SJSA1 (cell line): ENCODE results near the gene IGFBPL1. TPM values are rescaled to one million over a fixed set of nuclear protein-coding genes. Genes with fewer than 3 reads are reported as not detected.

Source experiments
- DNase-seq, 2 experiments: peaks; one replicate each; pipeline ENCODE4 v3.0.0-alpha.2; 2015 to 2020; ENCODE audit warnings: low spot score in 2 of 2, low read depth in 1 of 2
- H3K27ac ChIP-seq: fragments of 250-450 bp; sonication (Bioruptor Pico); 2 replicates; pipeline ENCODE4 v1.5.1; 2020; ENCODE audit warnings: mild to moderate bottlenecking, moderate library complexity
- H3K27me3 ChIP-seq: fragments of 250-450 bp; sonication (Bioruptor Pico); replicated peaks from 2 replicates; pipeline ENCODE4 v1.5.1; 2020; ENCODE audit warnings: mild to moderate bottlenecking, moderate library complexity
- H3K36me3 ChIP-seq: fragments of 250-450 bp; sonication (Bioruptor Pico); 2 replicates; pipeline ENCODE4 v1.5.1; 2020; ENCODE audit warnings: mild to moderate bottlenecking
- H3K4me1 ChIP-seq: fragments of 250-450 bp; sonication (Bioruptor Pico); replicated peaks from 2 replicates; pipeline ENCODE4 v1.6.1; 2021; ENCODE audit warnings: mild to moderate bottlenecking
- H3K4me3 ChIP-seq: fragments of 250-450 bp; sonication (Bioruptor Pico); 2 replicates; pipeline ENCODE4 v1.5.1; 2020; ENCODE audit warnings: mild to moderate bottlenecking
- H3K9me3 ChIP-seq: fragments of 250-450 bp; sonication (Bioruptor Pico); replicated peaks from 2 replicates; pipeline ENCODE4 v1.5.1; 2020; ENCODE audit warnings: mild to moderate bottlenecking
- total RNA-seq: library from RNA; depleted of rRNA; stranded (reverse); fragments of >200 nt; shearing (Covaris generic); gene quantifications from 2 replicates; pipeline ENCODE4 v1.2.3, GENCODE V29; 2014

IGFBPL1 gene
- total RNA-seq, 1 experiment from 2014 or later: 1.7 TPM

DNA sequence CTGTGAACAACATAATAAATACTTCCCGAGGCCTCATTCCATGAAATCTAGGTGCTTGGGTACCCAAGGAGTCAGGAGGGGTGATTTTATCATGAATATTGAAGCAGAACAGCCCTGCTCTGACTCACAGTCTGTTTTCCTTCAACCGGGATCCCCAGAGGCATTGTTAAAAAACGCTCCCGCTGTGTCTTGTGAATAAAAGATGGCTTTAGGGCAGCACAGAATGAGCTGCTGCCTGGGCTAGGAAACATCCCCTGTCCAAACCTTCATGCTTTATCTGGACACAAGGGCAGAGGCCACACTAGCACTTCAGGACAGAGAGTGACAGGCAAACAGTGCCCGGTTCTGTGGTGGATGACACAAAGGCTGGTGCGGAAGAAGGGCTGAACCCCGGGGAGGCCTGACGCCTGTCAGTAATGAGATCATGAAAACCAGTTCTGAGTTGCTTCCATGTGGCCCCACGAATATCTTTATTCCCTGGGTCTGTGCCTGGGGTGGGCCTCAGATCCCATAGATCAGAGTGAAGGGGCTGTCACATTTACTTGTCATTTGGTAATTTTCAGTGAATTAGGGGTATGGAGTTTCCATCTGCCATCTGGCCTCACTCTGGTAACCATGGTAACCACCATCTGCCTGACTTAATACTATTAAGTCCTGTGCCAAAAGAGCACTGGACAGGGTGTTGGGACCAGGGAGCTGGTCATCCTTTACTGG is 2.6 kb downstream of the IGFBPL1 start:
- Histone ChIP-seq H3K4me3 (no peak overlapping the region), H3K36me3 (no peaks in the 10 kb centered on the region), H3K4me1 (peaks cover 8% of the 10 kb centered on the region), H3K27ac (no peak overlapping the region), H3K9me3 (no peaks in the 10 kb centered on the region), H3K27me3 (peaks cover 14% of the 10 kb centered on the region)
- DNase-seq: no peak

GRCh38 chr9:38419181-38419580 is 5.1 kb downstream of the IGFBPL1 start:
- no peak for DNase-seq
- Histone ChIP-seq H3K27me3 (0 out of 2 replicates have a peak, but pooled peaks cover 3% of the 10 kb centered on the region), H3K4me3 (no peak overlapping the region), H3K27ac (no peak overlapping the region), H3K4me1 (peaks cover 5% of the 10 kb centered on the region), H3K36me3 (no peaks in the 10 kb centered on the region), H3K9me3 (no peaks in the 10 kb centered on the region)

DNA sequence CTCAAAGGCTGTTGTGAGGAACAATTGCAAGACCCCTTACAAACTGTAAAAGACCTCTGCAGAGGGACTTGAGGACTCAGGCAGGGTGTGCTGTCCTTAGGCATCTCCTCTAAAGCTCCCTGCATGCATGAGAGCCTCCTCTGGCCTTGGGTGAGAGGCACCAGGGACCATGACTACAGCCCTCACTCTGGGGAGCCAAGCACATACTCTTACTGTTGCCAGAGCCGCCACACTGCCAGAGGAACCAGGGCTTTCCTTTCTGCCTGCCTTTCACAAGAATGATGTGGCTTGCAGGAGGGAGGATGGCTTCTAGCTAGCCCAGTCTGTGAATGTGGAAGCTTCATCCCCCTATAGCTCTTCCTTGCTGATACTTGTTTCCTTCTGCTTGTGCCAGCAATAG is 5.9 kb downstream of the IGFBPL1 start:
- no peak for DNase-seq
- no peaks in the 10 kb centered on the region for H3K27me3 ChIP-seq
- H3K4me3 ChIP-seq: no peak overlapping the region
- H3K36me3 ChIP-seq: no peaks in the 10 kb centered on the region
- H3K27ac ChIP-seq: no peak overlapping the region
- no peaks in the 10 kb centered on the region for H3K9me3 ChIP-seq
- H3K4me1 ChIP-seq: no peaks in the 10 kb centered on the region

DNA sequence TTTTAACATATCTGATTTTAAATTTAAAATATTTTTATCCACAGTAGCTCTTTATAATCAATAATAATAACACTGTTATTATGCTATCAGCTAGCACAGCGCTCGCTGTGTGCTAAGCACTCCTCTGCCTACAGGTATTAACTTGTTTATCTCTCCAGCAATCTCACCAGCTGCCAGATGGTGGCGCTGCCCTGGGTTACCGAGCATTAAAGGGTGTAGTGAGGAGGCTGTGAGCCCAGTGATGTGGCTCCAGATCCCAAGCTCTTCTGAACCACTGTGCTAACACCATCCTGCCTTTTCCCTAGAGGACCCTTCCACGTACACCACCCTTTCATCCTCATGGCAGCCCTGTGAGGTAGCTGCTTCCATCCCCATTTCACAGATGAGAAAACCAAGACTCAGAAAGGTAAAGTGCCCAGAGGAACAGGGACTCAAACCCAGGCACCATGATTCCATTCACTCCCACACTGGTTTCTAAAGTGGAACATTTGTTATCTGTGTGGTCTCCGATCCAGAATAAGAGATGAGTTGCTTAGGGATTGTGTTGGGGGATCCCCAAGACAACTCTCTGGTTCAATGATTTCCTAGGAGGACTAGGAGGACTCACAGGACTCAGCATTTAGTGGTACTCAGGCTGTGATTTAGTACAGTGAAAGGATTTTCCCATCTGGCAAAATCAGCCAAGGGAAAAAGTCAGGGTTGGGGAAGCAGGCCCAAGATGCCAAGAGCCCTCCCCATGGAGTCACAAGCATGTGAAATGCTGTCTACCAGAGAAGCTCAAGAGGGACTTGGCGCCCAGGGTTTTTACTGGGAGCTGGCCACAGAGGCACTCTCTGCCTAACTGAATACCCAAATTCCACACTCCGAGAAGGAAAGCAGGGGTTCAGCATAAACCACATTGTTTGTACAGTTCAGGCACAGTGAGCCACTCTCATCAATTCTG is 7.0 kb downstream of the IGFBPL1 start:
- no peaks in the 10 kb centered on the region for H3K36me3 ChIP-seq
- no peaks in the 10 kb centered on the region for H3K4me1 ChIP-seq
- H3K27me3 ChIP-seq: no peaks in the 10 kb centered on the region
- no peak overlapping the region for H3K27ac ChIP-seq
- H3K4me3 ChIP-seq: no peak overlapping the region
- DNase-seq: no peak
- H3K9me3 ChIP-seq: no peaks in the 10 kb centered on the region

- H3K9me3 ChIP-seq: no peaks in the 10 kb centered on the region
- DNase-seq: no peak
- H3K27ac ChIP-seq: no peak overlapping the region
- no peaks in the 10 kb centered on the region for H3K27me3 ChIP-seq
- no peaks in the 10 kb centered on the region for H3K36me3 ChIP-seq
- H3K4me1 ChIP-seq: no peaks in the 10 kb centered on the region
- no peak overlapping the region for H3K4me3 ChIP-seq
Measured at GRCh38 chr9:38416461-38416860, 7.8 kb downstream of the IGFBPL1 start.

GRCh38 chr9:38415856-38416255 is 8.4 kb downstream of the IGFBPL1 start:
- no peak overlapping the region for H3K27ac ChIP-seq
- H3K9me3 ChIP-seq: no peaks in the 10 kb centered on the region
- H3K4me1 ChIP-seq: no peaks in the 10 kb centered on the region
- no peak overlapping the region for H3K4me3 ChIP-seq
- DNase-seq: no peak
- H3K36me3 ChIP-seq: no peaks in the 10 kb centered on the region
- H3K27me3 ChIP-seq: no peaks in the 10 kb centered on the region

DNA sequence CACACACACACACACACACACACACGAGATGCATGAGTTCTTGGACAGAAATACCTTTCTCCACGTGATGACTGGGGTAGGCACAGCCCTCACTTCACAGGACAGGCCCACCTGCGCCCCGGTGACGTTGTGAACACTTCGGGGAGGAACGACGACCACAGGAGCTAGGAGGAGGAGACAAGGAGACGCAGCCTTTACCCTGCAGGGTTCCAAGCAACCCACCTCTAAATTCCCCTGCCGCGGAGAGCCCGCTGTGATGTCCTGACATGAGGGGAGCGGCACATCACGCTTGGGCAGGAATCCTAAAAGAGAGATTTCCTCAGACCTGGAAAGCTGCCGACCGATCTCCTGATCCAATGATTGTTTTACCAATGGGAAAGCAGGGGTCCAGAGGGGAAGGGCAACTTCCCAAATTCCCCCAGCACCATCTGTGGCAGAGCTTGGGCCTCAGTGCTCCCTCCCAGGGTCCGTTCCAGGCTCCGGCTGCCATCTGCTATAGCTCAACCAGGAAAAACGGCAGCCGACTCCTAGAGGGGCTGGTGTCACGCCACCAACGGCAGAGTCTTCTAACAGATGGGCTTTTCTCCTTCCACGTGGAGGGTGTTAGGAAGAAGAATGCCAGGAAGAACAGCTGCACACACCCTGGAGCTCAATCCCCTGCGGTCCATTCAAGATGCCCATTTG is 10.1 kb downstream of the IGFBPL1 start:
- no peak for DNase-seq
- Histone ChIP-seq H3K4me3 (no peak overlapping the region), H3K27ac (no peak overlapping the region), H3K4me1 (no peaks in the 10 kb centered on the region), H3K9me3 (no peaks in the 10 kb centered on the region), H3K27me3 (no peaks in the 10 kb centered on the region), H3K36me3 (no peaks in the 10 kb centered on the region)

- H3K4me1 ChIP-seq: no peaks in the 10 kb centered on the region
- no peaks in the 10 kb centered on the region for H3K9me3 ChIP-seq
- no peak overlapping the region for H3K27ac ChIP-seq
- H3K27me3 ChIP-seq: no peaks in the 10 kb centered on the region
- H3K36me3 ChIP-seq: no peaks in the 10 kb centered on the region
- H3K4me3 ChIP-seq: no peak overlapping the region
- DNase-seq: no peak
Measured at GRCh38 chr9:38413283-38413682, 11.0 kb downstream of the IGFBPL1 start.

- no peaks in the 10 kb centered on the region for H3K4me1 ChIP-seq
- DNase-seq: no peak
- no peak overlapping the region for H3K4me3 ChIP-seq
- no peaks in the 10 kb centered on the region for H3K27me3 ChIP-seq
- no peaks in the 10 kb centered on the region for H3K9me3 ChIP-seq
- H3K36me3 ChIP-seq: no peaks in the 10 kb centered on the region
- H3K27ac ChIP-seq: no peak overlapping the region
Measured at GRCh38 chr9:38412751-38413150, 11.5 kb downstream of the IGFBPL1 start.

- no peak for DNase-seq
- no peaks in the 10 kb centered on the region for H3K4me1 ChIP-seq
- H3K27ac ChIP-seq: no peak overlapping the region
- no peak overlapping the region for H3K4me3 ChIP-seq
- no peaks in the 10 kb centered on the region for H3K36me3 ChIP-seq
- H3K9me3 ChIP-seq: no peaks in the 10 kb centered on the region
- no peaks in the 10 kb centered on the region for H3K27me3 ChIP-seq
Measured at GRCh38 chr9:38408719-38409118, 15.5 kb downstream of the IGFBPL1 start.

DNA sequence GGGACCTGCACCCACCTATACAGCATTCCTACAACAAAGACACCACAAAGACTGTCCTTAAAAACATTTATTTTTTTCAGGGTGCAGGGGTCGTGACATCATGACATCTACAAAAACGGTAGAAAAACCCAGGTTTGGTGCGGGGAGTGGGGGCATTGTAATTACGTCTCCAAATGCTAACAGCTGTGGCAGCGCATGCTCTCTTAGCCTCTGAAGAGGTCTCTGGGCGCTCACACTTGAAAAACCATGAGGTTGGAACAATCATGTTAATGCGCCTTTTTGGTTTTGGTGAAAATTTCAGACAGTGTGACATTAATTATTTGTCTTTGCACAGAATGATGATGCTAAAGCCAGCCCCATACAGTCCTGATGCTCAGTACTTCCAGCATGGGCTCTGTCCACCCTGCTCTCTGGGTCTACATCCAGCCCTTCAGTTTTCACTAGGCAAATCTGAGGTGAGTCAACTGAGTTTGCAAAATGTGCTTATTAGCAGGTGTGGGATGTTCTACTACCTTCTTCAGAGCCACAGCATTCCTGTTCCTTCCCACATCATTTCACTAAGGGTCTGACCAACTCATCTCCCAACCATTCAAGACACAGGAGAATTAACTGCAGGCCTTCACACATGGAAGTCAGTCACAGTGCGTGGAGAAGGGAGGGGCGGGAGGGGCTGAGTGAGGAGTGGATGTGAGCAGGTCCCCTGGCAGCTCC is 17.6 kb downstream of the IGFBPL1 start:
- Histone ChIP-seq H3K27ac (no peak overlapping the region), H3K27me3 (no peaks in the 10 kb centered on the region), H3K4me3 (no peak overlapping the region), H3K36me3 (no peaks in the 10 kb centered on the region), H3K9me3 (no peaks in the 10 kb centered on the region), H3K4me1 (no peaks in the 10 kb centered on the region)
- no peak for DNase-seq

DNA sequence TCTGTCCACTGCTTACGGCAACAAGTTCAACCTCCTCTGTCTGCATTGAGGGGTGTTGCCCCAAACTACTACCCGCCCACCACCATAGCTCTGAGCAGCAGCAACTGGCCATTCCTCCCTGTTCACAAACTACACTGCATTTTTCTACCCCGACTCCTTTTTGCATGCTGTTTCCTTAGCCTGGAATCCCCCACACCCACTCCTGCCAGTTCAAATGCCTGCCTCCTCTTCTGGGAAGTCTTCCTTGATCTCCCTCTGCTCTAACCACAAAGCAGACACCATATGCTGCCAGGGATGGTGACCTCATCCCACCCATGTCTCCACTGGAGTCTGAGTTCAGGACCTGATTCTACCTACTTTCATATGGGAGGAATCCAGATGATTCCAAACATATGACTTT is 18.5 kb downstream of the IGFBPL1 start:
- H3K9me3 ChIP-seq: no peaks in the 10 kb centered on the region
- no peak for DNase-seq

DNA sequence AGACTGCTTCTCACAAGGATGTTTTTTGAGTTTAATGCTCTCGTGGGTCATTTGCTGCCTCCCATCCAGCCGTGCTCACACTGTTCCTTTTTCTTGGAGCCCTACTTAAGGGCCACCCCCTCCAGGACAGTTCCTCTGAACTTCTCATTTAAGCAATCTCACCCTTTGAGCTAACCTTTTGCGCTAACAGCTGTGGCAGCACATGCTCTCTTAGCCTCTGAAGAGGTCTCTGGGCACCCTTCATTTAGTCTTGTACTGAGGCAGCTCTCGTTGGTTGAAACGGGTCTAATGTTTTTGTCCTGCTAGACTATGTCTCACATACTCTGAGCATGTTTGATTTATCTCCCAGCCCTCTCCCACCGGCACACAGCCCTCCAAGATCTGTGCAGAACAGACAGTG is 19.9 kb downstream of the IGFBPL1 start:
- no peak overlapping the region for H3K27ac ChIP-seq
- H3K4me1 ChIP-seq: peaks cover 2% of the 10 kb centered on the region
- no peaks in the 10 kb centered on the region for H3K27me3 ChIP-seq
- no peak for DNase-seq
- H3K4me3 ChIP-seq: no peak overlapping the region
- H3K36me3 ChIP-seq: no peaks in the 10 kb centered on the region
- H3K9me3 ChIP-seq: no peaks in the 10 kb centered on the region

More for the DNA sequence above, 18.5 kb downstream of the IGFBPL1 start:
- no peaks in the 10 kb centered on the region for H3K36me3 ChIP-seq
- no peaks in the 10 kb centered on the region for H3K27me3 ChIP-seq
- no peak overlapping the region for H3K27ac ChIP-seq
- H3K4me3 ChIP-seq: no peak overlapping the region
- H3K4me1 ChIP-seq: no peaks in the 10 kb centered on the region
